ENCODE measurements around the gene GTPBP6. TPM values are rescaled to one million over a fixed set of nuclear protein-coding genes. Genes with fewer than 3 reads are reported as not detected.
"Not testable (repeated sequence)": the region's sequence is repeated elsewhere in the genome, so short reads cannot be mapped to it uniquely, and the experiment has no call there.

The GTPBP6 gene
- total RNA-seq, 1 experiment from 2014 or later: 22.8 TPM

DNA sequence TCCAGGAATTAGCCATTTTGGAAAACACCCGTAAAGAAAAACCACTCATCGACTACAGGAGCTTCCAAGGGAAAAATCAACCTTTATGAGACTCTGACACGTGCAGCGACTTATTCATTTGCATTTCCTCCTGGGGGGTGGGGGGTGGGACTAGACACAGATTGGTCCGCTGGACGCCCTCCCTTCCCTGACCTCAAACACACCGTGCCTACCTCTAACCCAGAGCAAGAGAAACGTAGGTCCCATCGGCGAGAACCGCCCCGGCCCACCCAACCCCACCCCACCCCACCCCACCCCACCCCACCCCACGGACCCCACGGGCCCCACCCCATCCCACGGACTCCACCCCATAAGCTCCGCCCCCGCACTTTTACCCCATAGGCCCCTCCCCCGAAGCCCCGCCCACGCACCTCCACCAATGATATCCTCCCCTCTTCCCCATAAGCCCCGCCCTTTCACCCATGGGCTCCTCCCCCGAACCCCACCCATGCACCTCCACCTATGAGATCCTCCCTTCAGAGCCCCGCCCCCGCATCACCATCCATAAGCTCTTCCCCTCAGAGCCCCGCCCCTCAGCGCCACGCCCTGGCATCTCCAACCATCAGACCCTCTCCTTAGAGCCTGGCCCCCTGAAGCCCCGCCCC lies 1.1 kb downstream of the GTPBP6 start:
- no peak for DNase-seq (ENCODE audit: low read depth)

DNA sequence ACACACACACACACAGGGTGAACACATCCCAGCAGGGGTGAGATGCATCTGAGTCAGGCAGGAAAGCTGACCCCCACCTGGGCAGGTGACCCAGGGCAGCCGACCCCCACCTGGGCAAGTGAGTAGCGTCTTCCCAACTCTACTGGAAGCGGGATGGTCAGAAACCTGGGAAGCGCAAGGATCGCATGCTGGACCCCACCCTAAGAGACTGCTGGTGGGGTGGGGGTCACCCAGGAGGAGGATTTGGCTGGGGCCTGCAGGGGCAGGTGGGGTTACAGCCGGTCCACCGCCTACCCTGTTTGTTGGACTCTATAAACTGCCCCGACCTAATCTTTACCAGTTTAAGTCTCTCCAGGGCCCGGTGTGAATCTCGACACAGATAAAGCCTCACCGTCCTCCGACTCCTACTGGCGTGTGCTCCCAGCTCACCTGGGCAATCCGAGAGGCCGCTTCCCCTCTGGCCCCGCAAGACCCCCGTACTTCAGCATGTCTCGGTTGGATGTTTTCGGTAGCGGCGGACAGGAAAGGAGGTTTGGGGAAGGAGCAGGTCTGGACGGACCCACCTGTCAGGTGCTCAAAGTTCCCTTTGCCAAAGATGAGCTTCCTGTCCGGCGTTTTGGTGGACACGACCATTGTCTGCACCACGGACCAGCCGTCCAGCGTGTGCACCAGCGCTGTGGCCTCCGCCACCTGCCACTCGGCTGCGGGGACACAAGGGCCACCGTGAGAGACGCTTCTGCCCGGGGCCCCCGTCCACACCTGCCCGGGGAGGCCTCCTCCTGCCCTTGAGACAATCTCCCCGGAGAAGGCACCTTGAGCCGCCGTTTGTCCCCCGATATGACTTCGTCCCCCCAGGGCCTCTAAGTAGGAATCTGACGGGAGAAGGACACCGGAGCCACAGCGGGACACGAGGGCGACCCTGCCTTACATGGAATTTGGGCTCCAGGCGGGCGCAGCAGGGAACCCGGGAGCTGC lies 2.0 kb downstream of the GTPBP6 start:
- DNase-seq (ENCODE audit: low read depth): no peak

DNA sequence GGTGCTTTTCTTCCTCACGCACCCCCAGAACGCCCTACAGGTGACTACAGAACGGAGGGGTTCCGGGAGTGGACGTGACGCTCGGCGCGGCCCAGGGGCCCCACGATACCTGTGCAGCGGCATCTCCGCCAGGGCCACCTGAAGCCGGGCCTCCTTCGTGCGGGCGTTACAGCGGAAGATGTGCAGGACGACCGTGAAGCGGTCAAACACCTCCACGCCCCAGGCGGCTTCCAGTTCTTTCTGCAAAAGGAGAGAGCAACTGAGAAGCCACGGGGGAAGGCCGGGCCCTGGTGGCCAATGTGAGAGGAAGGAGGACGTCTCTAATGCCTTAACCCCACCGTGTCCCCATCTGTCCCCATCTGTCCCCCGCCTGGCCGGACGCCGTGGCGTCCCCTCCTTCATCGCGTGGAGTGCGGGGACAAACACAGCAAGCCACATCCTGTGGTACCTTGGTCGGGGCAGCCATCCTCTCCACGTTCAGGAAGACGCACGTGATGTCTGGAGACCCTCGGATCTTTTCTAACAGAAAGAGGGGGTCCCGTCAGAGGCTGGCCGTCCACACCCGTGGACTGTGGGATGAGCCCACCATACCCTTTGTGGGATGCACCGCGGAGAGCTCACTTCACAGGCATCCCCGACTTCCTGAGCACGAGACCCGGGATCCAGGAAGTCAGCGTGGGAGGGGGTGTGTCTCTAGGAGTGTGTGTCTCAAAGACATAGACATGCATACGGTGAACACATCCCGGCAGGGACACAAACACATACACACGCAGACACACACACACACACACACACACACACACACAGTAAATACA lies 3.6 kb downstream of the GTPBP6 start:
- DNase-seq (ENCODE audit: low read depth): no peak

DNA sequence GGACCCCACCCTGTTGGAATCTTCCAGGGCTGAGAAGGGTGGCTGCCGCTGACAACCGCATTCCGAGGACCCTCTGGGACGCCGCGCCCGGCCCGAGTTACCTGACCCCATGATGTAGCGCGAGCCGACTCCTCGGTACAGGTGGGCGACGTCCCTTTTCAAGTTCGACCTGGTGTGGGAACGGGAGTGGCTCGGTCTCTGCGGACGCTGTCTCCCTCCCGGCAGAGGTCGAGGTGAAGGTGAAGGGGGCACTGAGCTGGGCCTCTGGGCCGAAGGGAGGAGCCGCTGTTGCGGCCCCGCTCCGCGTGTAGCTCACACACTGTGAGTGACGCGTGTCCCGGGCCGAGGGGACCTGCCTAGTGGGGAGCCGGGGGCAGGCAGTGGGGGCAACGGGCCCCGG lies 4.5 kb downstream of the GTPBP6 start:
- DNase-seq (ENCODE audit: low read depth): no peak

DNA sequence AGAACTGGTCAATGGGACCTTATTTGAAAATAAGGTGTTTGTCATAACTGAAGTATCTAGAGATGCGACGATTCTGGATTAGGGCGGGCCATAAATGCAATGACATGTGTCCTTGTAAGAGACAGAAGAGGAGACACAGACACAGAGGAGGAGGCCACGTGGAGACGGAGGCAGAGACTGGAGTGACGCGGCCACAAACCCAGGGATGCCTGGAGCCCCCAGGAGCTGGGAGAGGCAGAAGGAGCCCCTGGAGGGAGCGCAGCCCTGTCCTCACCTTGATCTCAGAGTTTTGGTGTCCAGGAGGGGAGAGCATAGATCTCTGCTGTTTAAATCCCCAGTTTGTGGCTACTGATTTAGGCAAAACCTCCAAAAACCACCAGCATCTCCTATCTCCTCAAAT lies 5.0 kb downstream of the GTPBP6 start:
- DNase-seq (ENCODE audit: low read depth): no peak

DNA sequence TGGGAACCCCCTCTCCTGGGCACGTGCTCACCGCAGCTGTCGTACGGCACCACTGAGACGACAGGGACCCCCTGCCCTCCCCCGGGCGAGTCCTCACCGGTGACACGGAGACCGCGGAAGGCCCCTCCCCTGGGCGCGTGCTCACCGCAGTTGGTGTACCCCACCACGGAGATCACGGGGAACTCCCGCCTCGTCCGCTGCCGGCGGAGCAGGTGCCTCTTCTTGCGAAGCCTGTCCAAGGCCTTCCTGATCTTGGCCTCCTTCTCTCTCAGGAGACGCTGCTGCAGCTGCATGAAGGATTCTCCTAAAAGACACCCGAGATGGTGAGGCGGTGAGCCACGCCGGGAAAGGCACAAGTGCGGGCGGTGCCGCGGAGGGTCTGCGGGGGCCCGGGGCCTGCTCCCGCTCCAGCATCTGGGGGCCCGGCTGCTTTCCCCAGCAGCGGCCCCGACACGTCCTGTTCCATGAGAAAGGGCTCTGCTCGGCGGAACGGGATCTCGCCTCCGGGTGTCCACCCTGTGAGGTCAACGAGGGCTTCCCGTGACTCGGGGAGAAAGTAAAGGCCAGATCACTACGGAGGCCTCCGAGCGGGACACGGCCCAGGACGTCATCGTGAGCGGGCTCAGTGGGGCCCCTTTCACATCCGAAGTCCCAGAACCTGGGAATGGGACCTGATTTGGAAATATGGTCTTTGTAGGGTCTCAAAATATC lies 5.8 kb downstream of the GTPBP6 start:
- DNase-seq (ENCODE audit: low read depth): no peak

DNA sequence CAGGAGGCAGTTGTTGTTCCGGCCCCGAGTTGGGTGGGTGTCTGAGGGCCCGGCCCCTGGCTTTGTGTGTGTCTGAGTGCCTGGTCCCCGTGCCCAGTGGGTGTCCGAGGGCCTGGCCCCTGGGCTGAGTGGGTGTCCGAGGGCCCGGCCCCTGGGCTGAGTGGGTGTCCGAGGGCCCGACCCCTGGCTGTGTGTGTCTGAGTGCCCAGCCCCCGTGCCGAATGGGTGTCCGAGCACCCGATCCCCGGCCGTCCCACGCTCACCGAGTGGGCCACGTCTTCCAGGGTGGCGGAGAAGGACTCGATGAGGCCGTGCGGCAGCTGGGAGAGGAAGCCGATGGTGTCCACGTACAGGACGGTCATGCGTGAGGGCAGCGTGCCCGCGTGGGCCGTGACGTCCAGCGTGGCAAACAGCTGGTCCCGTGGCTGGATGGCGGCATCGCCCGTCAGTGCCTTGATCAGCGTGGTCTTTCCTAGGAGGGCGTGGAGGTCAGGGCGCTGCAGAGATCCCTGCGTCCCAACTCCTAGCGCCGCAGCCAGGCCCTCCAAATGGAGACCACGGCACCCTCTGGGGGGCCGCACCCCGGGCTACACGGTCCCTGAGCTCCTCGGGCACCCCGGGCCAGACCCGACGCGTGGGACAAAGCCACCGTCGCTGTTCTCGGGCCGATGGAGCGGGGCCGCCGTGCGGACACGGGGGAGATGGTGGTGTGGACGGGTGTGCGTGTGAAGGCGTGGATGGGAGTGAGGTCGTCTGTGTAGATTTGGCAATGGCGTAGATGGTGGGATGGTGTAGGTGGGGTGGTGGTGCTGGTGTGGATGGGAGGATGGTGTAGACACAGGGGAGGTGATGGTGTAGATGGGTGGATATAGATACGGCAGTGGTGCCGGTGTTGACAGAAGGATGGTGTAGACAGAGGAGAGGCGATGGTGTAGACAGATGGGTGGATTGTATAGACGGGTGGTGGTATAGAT lies 7.2 kb downstream of the GTPBP6 start:
- DNase-seq (ENCODE audit: low read depth): no peak

DNA sequence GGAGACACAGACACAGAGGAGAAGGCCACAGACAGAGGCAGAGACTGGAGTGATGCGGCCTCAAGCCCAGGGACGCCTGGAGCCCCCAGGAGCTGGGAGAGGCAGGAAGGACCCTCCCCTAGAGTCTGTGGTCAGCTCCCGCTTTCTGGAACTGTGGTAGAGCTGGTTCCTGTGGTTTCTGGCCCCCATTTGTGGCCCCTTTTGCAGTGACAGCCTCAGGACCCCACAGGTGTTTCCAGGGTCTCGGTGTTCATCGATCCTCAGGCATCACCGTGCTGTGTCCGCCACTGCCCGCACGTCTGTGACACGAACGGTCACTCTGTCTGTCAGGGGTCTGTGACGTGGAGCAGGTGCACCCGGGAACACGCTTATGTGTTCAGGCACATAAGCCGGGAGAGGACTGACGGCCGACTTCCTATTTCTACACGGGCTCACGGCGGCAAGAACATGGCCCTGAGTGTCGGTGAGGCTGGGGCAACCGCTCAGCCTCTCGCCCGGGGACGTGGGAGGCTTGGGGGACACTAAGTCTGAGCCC lies 7.9 kb downstream of the GTPBP6 start:
- DNase-seq (ENCODE audit: low read depth): no peak

DNA sequence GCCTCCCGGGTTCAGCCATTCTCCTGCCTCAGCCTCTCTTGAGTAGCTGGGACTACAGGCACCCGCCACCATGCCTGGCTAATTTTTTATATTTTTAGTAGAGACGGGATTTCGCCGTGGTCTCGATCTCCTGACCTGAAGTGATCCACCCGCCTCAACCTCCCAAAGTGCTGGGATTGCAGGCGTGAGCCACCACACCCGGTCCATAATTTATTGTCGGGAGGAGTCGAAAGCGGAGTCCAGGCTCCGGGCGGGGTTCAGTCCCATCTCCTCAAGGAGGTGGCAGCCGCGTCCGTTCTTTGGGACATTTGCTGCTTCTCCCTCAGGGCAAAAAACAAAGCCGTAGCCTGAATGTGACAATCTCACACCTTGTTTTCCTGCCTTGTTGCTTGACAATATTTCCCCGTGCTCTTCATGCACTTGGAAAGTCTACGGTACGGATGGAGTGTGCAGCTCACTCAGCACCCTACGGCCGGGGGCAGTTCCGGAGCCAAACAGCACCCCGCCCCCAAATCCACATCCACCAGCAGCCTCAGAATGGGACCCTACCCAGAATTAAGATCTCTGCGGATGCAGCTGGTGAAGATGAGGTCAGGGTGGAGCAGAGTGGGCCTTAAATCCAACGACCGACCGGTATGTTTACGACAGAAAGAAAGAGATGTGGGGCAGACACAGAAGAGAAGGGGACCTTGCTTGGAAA lies 9.6 kb downstream of the GTPBP6 start:
- no peak for DNase-seq (ENCODE audit: low read depth)

DNA sequence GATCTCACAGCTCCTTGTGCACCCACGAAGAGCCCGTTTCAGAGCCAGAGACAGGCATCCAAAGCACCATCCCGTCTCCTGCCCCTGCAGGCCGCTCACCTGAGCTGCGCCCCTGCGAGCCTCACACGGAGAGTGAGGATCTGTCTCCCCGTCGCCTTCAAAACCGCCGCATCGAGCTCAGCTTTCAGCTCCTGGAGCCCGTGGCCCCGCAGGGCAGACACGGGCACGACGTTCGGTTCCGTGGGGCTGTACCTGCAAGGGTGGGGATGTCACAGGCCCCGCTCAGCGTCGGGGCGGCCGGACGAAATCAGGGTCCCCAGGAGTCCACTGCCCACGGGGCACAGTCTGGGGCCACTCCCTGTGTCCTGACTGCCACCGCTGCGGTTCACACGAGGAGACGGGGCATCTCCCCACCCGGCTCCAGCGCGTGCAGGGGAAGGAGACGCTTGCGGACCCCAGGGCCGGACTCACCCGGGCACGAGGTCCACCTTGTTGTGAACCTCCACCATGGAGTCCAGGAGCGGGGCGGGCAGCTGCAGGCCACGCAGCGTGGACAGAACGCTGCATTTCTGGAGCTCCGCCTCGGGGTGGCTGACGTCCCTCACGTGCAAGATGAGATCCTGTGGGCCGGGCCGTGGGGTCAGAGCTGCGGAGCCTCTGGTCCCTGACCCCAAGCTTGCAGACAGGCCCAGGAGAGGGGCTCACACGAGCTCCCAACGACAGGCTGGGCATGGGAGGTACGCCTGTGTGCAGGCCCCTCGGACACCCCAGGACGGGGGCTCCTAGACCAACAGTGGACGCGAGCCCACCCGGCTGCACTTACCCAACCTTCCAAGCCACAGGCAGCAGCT lies 11.1 kb downstream of the GTPBP6 start:
- no peak for DNase-seq (ENCODE audit: low read depth)

DNA sequence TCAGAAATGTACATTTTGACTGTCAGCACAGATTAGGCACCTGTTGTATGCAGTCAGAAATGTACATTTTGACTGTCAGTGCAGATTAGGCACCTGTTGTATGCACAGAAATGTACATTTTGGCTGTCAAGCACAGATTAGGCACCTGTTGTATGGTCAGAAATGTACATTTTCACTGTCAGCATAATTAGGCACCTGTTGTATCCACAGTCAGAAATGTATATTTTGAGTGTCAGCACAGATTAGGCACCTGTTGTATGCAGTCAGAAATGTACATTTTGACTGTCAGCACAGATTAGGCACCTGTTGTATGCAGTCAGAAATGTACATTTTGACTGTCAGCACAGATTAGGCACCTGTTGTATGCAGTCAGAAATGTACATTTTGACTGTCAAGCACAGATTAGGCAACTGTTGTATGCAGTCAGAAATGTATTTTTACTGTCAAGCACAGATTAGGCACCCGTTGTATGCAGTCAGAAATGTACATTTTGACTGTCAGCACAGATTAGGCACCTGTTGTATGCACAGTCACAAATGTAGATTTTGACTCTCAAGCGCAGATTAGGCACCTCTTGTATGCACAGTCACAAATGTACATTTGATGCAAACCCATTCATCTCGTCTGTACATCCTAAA lies 11.9 kb downstream of the GTPBP6 start:
- DNase-seq (ENCODE audit: low read depth): not testable (repeated sequence)

DNA sequence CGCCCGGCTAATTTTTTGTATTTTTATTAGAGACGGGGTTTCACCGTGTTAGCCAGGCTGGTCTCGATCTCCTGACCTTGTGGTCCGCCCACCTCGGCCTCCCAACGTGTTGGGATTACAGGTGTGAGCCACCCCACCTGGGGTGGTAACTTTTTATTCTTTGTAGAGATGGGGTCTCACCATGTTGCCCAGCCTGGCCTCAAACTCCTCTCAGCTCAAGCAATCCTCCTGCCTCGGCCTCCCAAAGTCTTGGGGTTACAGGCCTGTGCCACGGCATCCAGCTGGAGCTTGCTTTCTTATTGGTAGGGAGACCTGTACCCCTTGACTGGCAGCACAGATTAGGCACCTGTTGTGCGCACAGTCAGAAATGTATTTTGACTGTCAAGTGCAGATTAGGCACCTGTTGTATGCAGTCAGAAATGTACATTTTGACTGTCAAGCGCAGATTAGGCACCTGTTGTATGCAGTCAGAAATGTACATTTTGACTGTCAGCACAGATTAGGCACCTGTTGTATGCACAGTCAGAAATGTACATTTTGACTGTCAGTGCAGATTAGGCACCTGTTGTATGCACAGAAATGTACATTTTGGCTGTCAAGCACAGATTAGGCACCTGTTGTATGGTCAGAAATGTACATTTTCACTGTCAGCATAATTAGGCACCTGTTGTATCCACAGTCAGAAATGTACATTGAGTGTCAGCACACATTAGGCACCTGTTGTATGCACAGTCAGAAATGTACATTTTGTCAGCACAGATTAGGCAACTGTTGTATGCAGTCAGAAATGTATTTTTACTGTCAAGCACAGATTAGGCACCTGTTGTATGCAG lies 12.6 kb downstream of the GTPBP6 start:
- DNase-seq (ENCODE audit: low read depth): not testable (repeated sequence)

DNA sequence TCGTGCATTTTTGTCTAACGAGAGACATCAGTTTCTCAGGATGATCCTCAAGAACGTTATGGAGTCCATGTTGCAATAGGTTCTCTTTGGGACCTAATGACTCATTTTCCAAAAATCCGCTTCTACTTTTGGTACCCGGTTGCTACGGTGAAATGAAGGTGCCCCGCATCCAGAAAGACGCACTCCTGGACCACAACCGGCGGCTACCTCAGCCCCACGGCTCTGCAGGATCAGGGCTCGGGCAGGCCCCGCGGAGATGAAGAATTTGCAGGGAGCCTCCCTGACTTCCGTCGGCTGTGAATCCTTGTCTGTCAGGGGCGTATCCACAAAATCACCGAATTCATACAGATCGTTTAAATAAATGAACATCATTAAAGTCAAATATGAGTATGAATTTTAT lies 15.6 kb downstream of the GTPBP6 start:
- no peak for DNase-seq (ENCODE audit: low read depth)

DNA sequence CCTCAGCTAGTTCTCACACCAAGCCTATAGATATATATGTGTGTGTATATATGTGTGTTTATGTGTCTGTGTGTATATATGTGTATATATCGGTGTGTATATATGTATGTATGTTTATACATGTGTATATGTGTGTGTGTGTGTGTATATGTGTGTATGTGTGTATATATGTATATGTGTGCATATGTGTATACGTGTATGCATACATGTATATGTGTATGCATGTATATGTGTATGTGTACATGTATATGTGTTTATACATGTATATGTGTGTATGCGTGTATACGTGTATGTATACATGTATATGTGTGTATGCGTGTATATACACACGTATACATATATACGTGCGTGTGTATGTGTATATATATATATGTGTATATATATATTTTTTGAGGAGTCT lies 18.3 kb downstream of the GTPBP6 start:
- no peak for DNase-seq (ENCODE audit: low read depth)

DNA sequence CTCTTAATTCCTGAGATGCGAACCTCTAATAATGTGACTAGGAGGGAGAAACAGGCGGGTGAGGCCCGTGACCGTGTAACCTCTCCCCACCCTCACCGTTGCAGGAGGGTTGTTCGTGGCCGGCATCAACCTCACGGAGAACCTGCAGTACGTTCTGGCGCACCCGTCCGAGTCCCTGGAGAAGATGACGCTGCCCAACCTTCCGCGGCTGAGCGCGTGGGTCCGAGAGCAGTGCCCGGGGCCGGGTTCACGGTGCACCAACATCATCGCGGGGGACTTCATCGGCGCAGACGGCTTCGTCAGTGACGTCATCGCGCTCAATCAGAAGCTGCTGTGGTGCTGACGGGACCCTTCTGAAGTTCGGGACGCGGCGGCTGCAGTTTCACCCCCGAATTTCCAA lies 19.6 kb downstream of the GTPBP6 start:
- no peak for DNase-seq (ENCODE audit: low read depth)

DNA sequence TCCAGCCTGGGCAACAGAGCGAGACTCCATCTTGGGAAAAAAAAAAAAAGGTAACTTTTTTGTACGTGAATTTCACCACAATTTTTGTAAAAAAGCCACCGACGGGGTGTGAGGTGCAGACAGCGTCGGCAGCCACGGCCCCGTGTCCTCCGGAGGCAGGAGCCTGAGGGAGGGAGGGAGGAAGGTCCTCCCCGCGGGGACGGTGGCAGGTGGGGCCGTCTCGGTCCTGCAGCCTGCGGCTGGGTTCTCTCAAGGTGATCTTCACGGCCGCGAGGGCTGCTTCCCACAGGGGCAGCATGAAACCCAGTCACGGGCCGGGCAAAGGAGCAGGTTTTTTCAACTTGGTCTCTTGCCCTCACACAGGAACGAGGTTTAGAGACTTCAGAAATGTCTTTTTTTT lies 23.5 kb downstream of the GTPBP6 start:
- no peak for DNase-seq (ENCODE audit: low read depth)

All from RPMI7951 (cell line).